HEK293 (cell line): Measurements from ENCODE around the gene A4GALT.
A peak's percentile ranks its signal among the peaks of the same experiment; 100 is the strongest.

ENCODE experiments used
- CTCF ChIA-PET: fragments of 350-600 bp; formaldehyde crosslinking; extraction: SDS; loops from one replicate; lab custom pipeline; 2021; ENCODE audit warnings: antibody characterized with exemption; lab: Yijun Ruan, JAX
- POLR2A ChIA-PET: fragments of 300-600 bp; formaldehyde crosslinking; extraction: SDS; loops from one replicate; lab custom pipeline; 2020; ENCODE audit warnings: antibody characterized with exemption, inconsistent platforms; lab: Yijun Ruan, JAX
- H3K27ac ChIP-seq: fragments of 200-500 bp; sonication (Bioruptor generic); 2 replicates; pipeline ENCODE4 v1.5.1; 2014; ENCODE audit warnings: low read depth, low read length, control low read depth, inconsistent platforms; ENCODE audit errors: extremely low read depth
- H3K36me3 ChIP-seq, 2 experiments: fragments of 200-500 bp in 1 of 2; sonication (Bioruptor generic) in 1 of 2; 1 replicate in 1 of 2; 2 replicates in 1 of 2; pipeline ENCODE4 v1.5.1; 2014 to 2017; ENCODE audit warnings: inconsistent platforms in 2 of 2, low read length in 2 of 2; ENCODE audit not compliant: control insufficient read depth in 2 of 2, insufficient read depth in 1 of 2
- H3K4me1 ChIP-seq: fragments of 200-500 bp; sonication (Bioruptor generic); 2 replicates; pipeline ENCODE4 v1.5.1; 2014; ENCODE audit warnings: mild to moderate bottlenecking, low read length, inconsistent platforms; ENCODE audit not compliant: control insufficient read depth, insufficient read depth
- H3K4me3 ChIP-seq: 2 replicates; pipeline ENCODE4 v1.5.1; 2011; ENCODE audit warnings: low read depth, mild to moderate bottlenecking, control low read depth, low read length, moderate library complexity
- H3K9me3 ChIP-seq: fragments of 200-500 bp; sonication (Bioruptor generic); 2 replicates; pipeline ENCODE4 v1.5.1; 2014; ENCODE audit warnings: low read depth, low read length, inconsistent platforms; ENCODE audit not compliant: control insufficient read depth, insufficient read depth
- EGR2 ChIP-seq: fragments of 450-650 bp; formaldehyde crosslinking; IDR thresholded peaks from 2 replicates; pipeline ENCODE4 v1.5.1; 2016; ENCODE audit warnings: low read depth, missing biosample characterization, missing genetic modification characterization
- HOXD13 ChIP-seq: sonication (generic); formaldehyde crosslinking; IDR thresholded peaks from 2 replicates; pipeline ENCODE4 v1.8.0; 2022; ENCODE audit warnings: missing genetic modification reagents, borderline replicate concordance
- KLF16 ChIP-seq: fragments of 450-650 bp; formaldehyde crosslinking; IDR thresholded peaks from 2 replicates; pipeline ENCODE4 v1.5.1; 2017; ENCODE audit warnings: missing biosample characterization, missing genetic modification characterization
- KLF9 ChIP-seq: fragments of 450-650 bp; formaldehyde crosslinking; IDR thresholded peaks from 2 replicates; pipeline ENCODE4 v1.5.1; 2016; ENCODE audit warnings: missing biosample characterization, missing genetic modification characterization, low read depth
- SCRT1 ChIP-seq: fragments of 450-650 bp; formaldehyde crosslinking; IDR thresholded peaks from 2 replicates; pipeline ENCODE4 v1.5.1; 2016; ENCODE audit warnings: missing biosample characterization, missing genetic modification characterization, borderline replicate concordance
- SETDB1 ChIP-seq: IDR thresholded peaks from one replicate; pipeline ENCODE4 v1.6.1; 2017; ENCODE audit warnings: mild to moderate bottlenecking, low read length, moderate library complexity, mixed read lengths; ENCODE audit not compliant: insufficient read length
- SP2 ChIP-seq: fragments of 450-650 bp; formaldehyde crosslinking; IDR thresholded peaks from 2 replicates; pipeline ENCODE4 v1.5.1; 2016; ENCODE audit warnings: missing biosample characterization, missing genetic modification characterization
- SP3 ChIP-seq: fragments of 450-650 bp; formaldehyde crosslinking; IDR thresholded peaks from 2 replicates; pipeline ENCODE4 v1.5.1; 2016; ENCODE audit warnings: missing biosample characterization, missing genetic modification characterization
- YY1 ChIP-seq: fragments of 450-650 bp; formaldehyde crosslinking; IDR thresholded peaks from 2 replicates; pipeline ENCODE4 v1.5.1; 2018; ENCODE audit warnings: missing biosample characterization, missing genetic modification characterization
- YY2 ChIP-seq: fragments of 450-650 bp; formaldehyde crosslinking; IDR thresholded peaks from 2 replicates; pipeline ENCODE4 v1.5.1; 2016; ENCODE audit warnings: missing biosample characterization, missing genetic modification characterization
- ZBTB17 ChIP-seq: fragments of 450-650 bp; formaldehyde crosslinking; IDR thresholded peaks from 2 replicates; pipeline ENCODE4 v1.5.1; 2016; ENCODE audit warnings: missing biosample characterization, missing genetic modification characterization
- ZFHX2 ChIP-seq: fragments of 450-650 bp; formaldehyde crosslinking; conservative IDR thresholded peaks from 2 replicates; pipeline ENCODE4 v1.5.1; 2016; ENCODE audit warnings: missing biosample characterization, missing genetic modification characterization
- ZFP69B ChIP-seq: fragments of 450-650 bp; formaldehyde crosslinking; IDR thresholded peaks from 2 replicates; pipeline ENCODE4 v1.5.1; 2016; ENCODE audit warnings: missing biosample characterization, missing genetic modification characterization
- ZNF157 ChIP-seq: fragments of 450-650 bp; formaldehyde crosslinking; IDR thresholded peaks from 2 replicates; pipeline ENCODE4 v1.5.1; 2016; ENCODE audit warnings: missing biosample characterization, missing genetic modification characterization
- ZNF19 ChIP-seq: fragments of 450-650 bp; formaldehyde crosslinking; IDR thresholded peaks from 2 replicates; pipeline ENCODE4; 2016; ENCODE audit warnings: missing biosample characterization, missing genetic modification characterization, low read depth
- ZNF211 ChIP-seq: fragments of 450-650 bp; formaldehyde crosslinking; IDR thresholded peaks from 2 replicates; pipeline ENCODE4 v1.5.1; 2016; ENCODE audit warnings: low read depth, missing biosample characterization, missing genetic modification characterization
- ZNF266 ChIP-seq: fragments of 450-650 bp; formaldehyde crosslinking; IDR thresholded peaks from 2 replicates; pipeline ENCODE4 v1.5.1; 2016; ENCODE audit warnings: missing biosample characterization, missing genetic modification characterization, low read depth
- ZNF335 ChIP-seq: fragments of 450-650 bp; formaldehyde crosslinking; conservative IDR thresholded peaks from 2 replicates; pipeline ENCODE4 v1.5.1; 2016; ENCODE audit warnings: missing biosample characterization, missing genetic modification characterization
- ZNF423 ChIP-seq: fragments of 450-650 bp; formaldehyde crosslinking; IDR thresholded peaks from 2 replicates; pipeline ENCODE4 v1.5.1; 2016; ENCODE audit warnings: missing biosample characterization, missing genetic modification characterization
- ZNF555 ChIP-seq: fragments of 450-650 bp; formaldehyde crosslinking; conservative IDR thresholded peaks from 2 replicates; pipeline ENCODE4 v1.5.1; 2017; ENCODE audit warnings: missing biosample characterization, mild to moderate bottlenecking, missing genetic modification characterization, inconsistent platforms
- ZNF600 ChIP-seq: fragments of 450-650 bp; formaldehyde crosslinking; IDR thresholded peaks from 2 replicates; pipeline ENCODE4 v1.5.1; 2016; ENCODE audit warnings: missing biosample characterization, missing genetic modification characterization
- ZNF626 ChIP-seq: fragments of 450-650 bp; sonication (Bioruptor Pico); formaldehyde crosslinking; IDR thresholded peaks from 2 replicates; pipeline ENCODE4 v1.5.1; 2018; ENCODE audit warnings: missing biosample characterization, missing genetic modification characterization, inconsistent platforms
- ZNF664 ChIP-seq: fragments of 450-650 bp; formaldehyde crosslinking; IDR thresholded peaks from 2 replicates; pipeline ENCODE4 v1.5.1; 2016; ENCODE audit warnings: missing biosample characterization, missing genetic modification characterization
- ZNF701 ChIP-seq: fragments of 450-650 bp; formaldehyde crosslinking; IDR thresholded peaks from 2 replicates; pipeline ENCODE4 v1.5.1; 2016; ENCODE audit warnings: missing biosample characterization, missing genetic modification characterization
- ZNF747 ChIP-seq: fragments of 450-650 bp; formaldehyde crosslinking; IDR thresholded peaks from 2 replicates; pipeline ENCODE4 v1.5.1; 2016; ENCODE audit warnings: missing biosample characterization, missing genetic modification characterization
- ZNF785 ChIP-seq: fragments of 450-650 bp; formaldehyde crosslinking; IDR thresholded peaks from 2 replicates; pipeline ENCODE4 v1.5.1; 2016; ENCODE audit warnings: missing biosample characterization, missing genetic modification characterization
- TF ChIP-seq, protein P1 (sequence below): fragments of 450-650 bp; formaldehyde crosslinking; IDR thresholded peaks from 2 replicates; pipeline ENCODE4 v1.5.1; 2016; ENCODE audit warnings: missing biosample characterization, missing genetic modification characterization
- TF ChIP-seq, protein P2 (sequence below): fragments of 450-650 bp; formaldehyde crosslinking; IDR thresholded peaks from 2 replicates; pipeline ENCODE4 v1.5.1; 2016; ENCODE audit warnings: missing biosample characterization, missing genetic modification characterization, borderline replicate concordance
- TF ChIP-seq, protein P3 (sequence below): fragments of 450-650 bp; formaldehyde crosslinking; IDR thresholded peaks from 2 replicates; pipeline ENCODE4 v1.5.1; 2016; ENCODE audit warnings: missing biosample characterization, missing genetic modification characterization

Gene A4GALT

DNA sequence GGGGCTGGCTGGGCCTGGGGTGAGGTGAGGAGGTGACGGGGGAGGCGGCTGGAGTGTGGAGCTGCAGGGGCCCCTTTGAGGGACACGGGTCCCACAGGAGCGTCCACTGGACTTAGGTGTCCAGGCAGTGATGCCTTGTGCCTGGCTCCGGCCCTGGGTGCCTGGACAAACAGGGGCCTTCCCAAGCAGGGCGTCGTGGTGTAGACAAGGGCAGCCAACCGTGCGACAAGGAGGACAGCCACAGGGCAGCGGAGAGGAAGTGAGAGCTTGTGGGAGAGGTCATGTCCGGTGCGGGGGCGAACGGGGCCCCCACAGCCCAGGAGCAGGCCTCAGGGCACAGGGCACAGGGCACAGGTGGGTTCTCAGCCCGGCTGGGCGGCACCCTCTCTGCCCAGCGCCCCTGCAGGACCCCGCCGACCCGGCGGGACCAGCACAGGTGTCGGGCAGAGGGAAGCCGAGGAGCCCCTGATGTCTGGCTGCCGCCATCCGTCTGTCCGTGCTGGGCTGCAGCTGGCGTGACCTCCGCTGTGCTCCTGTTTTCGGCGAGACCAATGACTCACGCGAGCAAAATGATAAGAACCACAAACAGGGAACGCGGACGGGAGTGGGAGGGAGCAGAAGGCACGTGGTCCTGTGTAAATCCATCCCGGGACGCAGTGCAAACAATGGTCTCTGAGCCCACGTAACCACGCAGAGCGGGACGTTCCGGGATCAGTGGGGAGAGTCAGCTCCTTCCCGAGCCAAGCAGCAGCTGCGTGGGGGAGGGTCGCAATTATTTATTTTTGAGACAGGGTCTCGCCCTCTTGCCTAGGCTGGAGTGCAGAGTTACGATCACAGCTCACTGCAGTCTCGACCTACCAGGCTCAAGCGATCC, 49.1 kb upstream of the A4GALT start:
- H3K36me3 ChIP-seq, result no peaks in the 10 kb centered on the region
- ChIA-PET POLR2A (no interaction called here), CTCF (interaction anchor here (0.6 to 1.0 kb wide), 3 partner anchors 11 to 458 kb away, joined by 3 read pairs; no protein-coding TSS in a partner anchor)
- peaks cover 3% of the 10 kb centered on the region; the same call in 1 of the 2 replicates for H3K4me1 ChIP-seq
- H3K9me3 ChIP-seq, result no peaks in the 10 kb centered on the region
- TF ChIP-seq SCRT1 (tag by site-specific recombination) (no peak), SP3 (tag by site-specific recombination) (no peak), ZBTB17 (peak; percentile 55), SP2 (tag by site-specific recombination) (peak; percentile 30), ZNF600 (peak; percentile 78), ZNF423 (tag by site-specific recombination) (no peak), YY1 (tag by site-specific recombination) (no peak), KLF16 (tag by site-specific recombination) (no peak), ZFHX2 (tag by site-specific recombination) (peak; percentile 93), EGR2 (peak; percentile 91), ZNF211 (tag by site-specific recombination) (no peak)
- TF ChIP-seq, protein P1, sequence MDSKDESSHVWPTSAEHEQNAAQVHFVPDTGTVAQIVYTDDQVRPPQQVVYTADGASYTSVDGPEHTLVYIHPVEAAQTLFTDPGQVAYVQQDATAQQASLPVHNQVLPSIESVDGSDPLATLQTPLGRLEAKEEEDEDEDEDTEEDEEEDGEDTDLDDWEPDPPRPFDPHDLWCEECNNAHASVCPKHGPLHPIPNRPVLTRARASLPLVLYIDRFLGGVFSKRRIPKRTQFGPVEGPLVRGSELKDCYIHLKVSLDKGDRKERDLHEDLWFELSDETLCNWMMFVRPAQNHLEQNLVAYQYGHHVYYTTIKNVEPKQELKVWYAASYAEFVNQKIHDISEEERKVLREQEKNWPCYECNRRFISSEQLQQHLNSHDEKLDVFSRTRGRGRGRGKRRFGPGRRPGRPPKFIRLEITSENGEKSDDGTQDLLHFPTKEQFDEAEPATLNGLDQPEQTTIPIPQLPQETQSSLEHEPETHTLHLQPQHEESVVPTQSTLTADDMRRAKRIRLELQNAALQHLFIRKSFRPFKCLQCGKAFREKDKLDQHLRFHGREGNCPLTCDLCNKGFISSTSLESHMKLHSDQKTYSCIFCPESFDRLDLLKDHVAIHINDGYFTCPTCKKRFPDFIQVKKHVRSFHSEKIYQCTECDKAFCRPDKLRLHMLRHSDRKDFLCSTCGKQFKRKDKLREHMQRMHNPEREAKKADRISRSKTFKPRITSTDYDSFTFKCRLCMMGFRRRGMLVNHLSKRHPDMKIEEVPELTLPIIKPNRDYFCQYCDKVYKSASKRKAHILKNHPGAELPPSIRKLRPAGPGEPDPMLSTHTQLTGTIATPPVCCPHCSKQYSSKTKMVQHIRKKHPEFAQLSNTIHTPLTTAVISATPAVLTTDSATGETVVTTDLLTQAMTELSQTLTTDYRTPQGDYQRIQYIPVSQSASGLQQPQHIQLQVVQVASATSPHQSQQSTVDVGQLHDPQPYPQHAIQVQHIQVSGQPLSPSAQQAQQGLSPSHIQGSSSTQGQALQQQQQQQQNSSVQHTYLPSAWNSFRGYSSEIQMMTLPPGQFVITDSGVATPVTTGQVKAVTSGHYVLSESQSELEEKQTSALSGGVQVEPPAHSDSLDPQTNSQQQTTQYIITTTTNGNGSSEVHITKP, result peak; percentile 52
- TF ChIP-seq, protein P2, sequence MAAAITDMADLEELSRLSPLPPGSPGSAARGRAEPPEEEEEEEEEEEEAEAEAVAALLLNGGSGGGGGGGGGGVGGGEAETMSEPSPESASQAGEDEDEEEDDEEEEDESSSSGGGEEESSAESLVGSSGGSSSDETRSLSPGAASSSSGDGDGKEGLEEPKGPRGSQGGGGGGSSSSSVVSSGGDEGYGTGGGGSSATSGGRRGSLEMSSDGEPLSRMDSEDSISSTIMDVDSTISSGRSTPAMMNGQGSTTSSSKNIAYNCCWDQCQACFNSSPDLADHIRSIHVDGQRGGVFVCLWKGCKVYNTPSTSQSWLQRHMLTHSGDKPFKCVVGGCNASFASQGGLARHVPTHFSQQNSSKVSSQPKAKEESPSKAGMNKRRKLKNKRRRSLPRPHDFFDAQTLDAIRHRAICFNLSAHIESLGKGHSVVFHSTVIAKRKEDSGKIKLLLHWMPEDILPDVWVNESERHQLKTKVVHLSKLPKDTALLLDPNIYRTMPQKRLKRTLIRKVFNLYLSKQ, result no peak
- TF ChIP-seq, protein P3, sequence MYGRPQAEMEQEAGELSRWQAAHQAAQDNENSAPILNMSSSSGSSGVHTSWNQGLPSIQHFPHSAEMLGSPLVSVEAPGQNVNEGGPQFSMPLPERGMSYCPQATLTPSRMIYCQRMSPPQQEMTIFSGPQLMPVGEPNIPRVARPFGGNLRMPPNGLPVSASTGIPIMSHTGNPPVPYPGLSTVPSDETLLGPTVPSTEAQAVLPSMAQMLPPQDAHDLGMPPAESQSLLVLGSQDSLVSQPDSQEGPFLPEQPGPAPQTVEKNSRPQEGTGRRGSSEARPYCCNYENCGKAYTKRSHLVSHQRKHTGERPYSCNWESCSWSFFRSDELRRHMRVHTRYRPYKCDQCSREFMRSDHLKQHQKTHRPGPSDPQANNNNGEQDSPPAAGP (tag by site-specific recombination), result 0 out of 2 replicates have a peak, but pooled peaks have one; percentile 56
- no peak overlapping the region for H3K4me3 ChIP-seq
- H3K27ac ChIP-seq, result no peak overlapping the region; the same call in 1 of the 2 replicates

GRCh38 chr22:42769238-42769573, 48.5 kb upstream of the A4GALT start:
- TF ChIP-seq YY2, result no peak
- no peak for TF ChIP-seq KLF9 (tag by site-specific recombination)
- no peak for TF ChIP-seq ZNF701 (tag by site-specific recombination)
- TF ChIP-seq ZNF19 (tag by site-specific recombination), result no peak
- no peak for TF ChIP-seq ZNF626 (tag by site-specific recombination)
- no peak for TF ChIP-seq ZNF157 (tag by site-specific recombination)
- no peak for TF ChIP-seq ZNF664 (tag by site-specific recombination)
- no peak for TF ChIP-seq ZNF266 (tag by site-specific recombination)
- no peak for TF ChIP-seq ZNF335
- no peak for TF ChIP-seq ZNF747
- TF ChIP-seq SETDB1, result no peak
- no peak for TF ChIP-seq HOXD13 (CRISPR knock-in tag)
- no peak for TF ChIP-seq ZNF555 (tag by site-specific recombination)
- TF ChIP-seq ZNF785 (tag by site-specific recombination), result no peak
- no peak for TF ChIP-seq ZFP69B (tag by site-specific recombination)
- TF ChIP-seq, all 188 proteins: peak for 0
- H3K27ac ChIP-seq, result no peak overlapping the region
- H3K4me1 ChIP-seq, result peaks cover 3% of the 10 kb centered on the region; the same call in 1 of the 2 replicates
- POLR2A ChIA-PET, result no interaction called here
- H3K36me3 ChIP-seq, result no peaks in the 10 kb centered on the region
- no peaks in the 10 kb centered on the region for H3K9me3 ChIP-seq
- CTCF ChIA-PET, result no interaction called here
- no peak overlapping the region for H3K4me3 ChIP-seq
